SKM-1 (cell line): ENCODE data around the gene FBH1.
"Not testable (repeated sequence)": the region's sequence is repeated elsewhere in the genome, so short reads cannot be mapped to it uniquely, and the experiment has no call there.

ENCODE experiments used
- DNase-seq: peaks from one replicate; lab custom pipeline; 2025; ENCODE audit not compliant: unreplicated experiment; lab: John Stamatoyannopoulos, UW

Gene FBH1

GRCh38 chr10:5958077-5958476 is 68.0 kb downstream of the FBH1 start:
- no peak for DNase-seq

- no peak for DNase-seq
Measured at GRCh38 chr10:5958675-5959074, 68.6 kb downstream of the FBH1 start.

- no peak for DNase-seq
Measured at GRCh38 chr10:5959142-5959541, 69.1 kb downstream of the FBH1 start.

- no peak for DNase-seq
Measured at GRCh38 chr10:5959581-5960069, 69.6 kb downstream of the FBH1 start.

- DNase-seq, result no peak
Measured at GRCh38 chr10:5960070-5960972, 70.3 kb downstream of the FBH1 start.

- not testable (repeated sequence) for DNase-seq
Measured at GRCh38 chr10:5960973-5961275, 70.9 kb downstream of the FBH1 start.

- DNase-seq, result no peak
Measured at GRCh38 chr10:5961405-5962100, 71.5 kb downstream of the FBH1 start.

GRCh38 chr10:5962358-5962940 is 72.4 kb downstream of the FBH1 start:
- DNase-seq, result not testable (repeated sequence)

- DNase-seq, result no peak
Measured at GRCh38 chr10:5963071-5963470, 73.0 kb downstream of the FBH1 start.

GRCh38 chr10:5963591-5963990 is 73.5 kb downstream of the FBH1 start:
- no peak for DNase-seq

GRCh38 chr10:5964736-5965135 is 74.7 kb downstream of the FBH1 start:
- no peak for DNase-seq

- DNase-seq, result no peak
Measured at GRCh38 chr10:5965266-5965665, 75.2 kb downstream of the FBH1 start.

GRCh38 chr10:5968037-5968680 is 78.1 kb downstream of the FBH1 start:
- no peak for DNase-seq

GRCh38 chr10:5968681-5969453 is 78.8 kb downstream of the FBH1 start:
- DNase-seq, result no peak

- no peak for DNase-seq
Measured at GRCh38 chr10:5970066-5970465, 80.0 kb downstream of the FBH1 start.

- DNase-seq, result no peak
Measured at GRCh38 chr10:5970527-5970926, 80.5 kb downstream of the FBH1 start.

GRCh38 chr10:5971315-5971832 is 81.3 kb downstream of the FBH1 start:
- no peak for DNase-seq

GRCh38 chr10:5971886-5972285 is 81.8 kb downstream of the FBH1 start:
- no peak for DNase-seq

GRCh38 chr10:5973069-5973468 is 83.0 kb downstream of the FBH1 start:
- no peak for DNase-seq

- DNase-seq, result no peak
Measured at GRCh38 chr10:5975641-5976473, 85.8 kb downstream of the FBH1 start.
